GM23248 (cell line): ENCODE data around the gene LTF.

Experiments used
- EZH2 ChIP-seq: fragments of 200-600 bp; sonication (generic); IDR thresholded peaks from 2 replicates; pipeline ENCODE4 v1.6.1; 2018; ENCODE audit warnings: antibody characterized with exemption, mild to moderate bottlenecking; ENCODE audit not compliant: insufficient read depth, poor library complexity, severe bottlenecking
- EZH2phosphoT487 ChIP-seq: fragments of 200-600 bp; sonication (generic); IDR thresholded peaks from 2 replicates; pipeline ENCODE4 v1.6.1; 2018; ENCODE audit warnings: antibody characterized with exemption, moderate library complexity, mild to moderate bottlenecking, low read depth; ENCODE audit not compliant: insufficient read depth

GRCh38 chr3:46398186-46398955 lies 66.3 kb downstream of the LTF start:
- TF ChIP-seq EZH2phosphoT487 (no peak), EZH2 (no peak)
